ENCODE results near the gene PPHLN1.
A peak's percentile ranks its signal among the peaks of the same experiment; 100 is the strongest.
"Not testable (repeated sequence)": the region's sequence is repeated elsewhere in the genome, so short reads cannot be mapped to it uniquely, and the experiment has no call there.

PPHLN1 gene

GRCh38 chr12:42325326-42325652, 678 bp upstream of the PPHLN1 start:
- no peak for DNase-seq

- peak; percentile 15 for DNase-seq
Measured at GRCh38 chr12:42326541-42327226, 717 bp downstream of the PPHLN1 start.

DNA sequence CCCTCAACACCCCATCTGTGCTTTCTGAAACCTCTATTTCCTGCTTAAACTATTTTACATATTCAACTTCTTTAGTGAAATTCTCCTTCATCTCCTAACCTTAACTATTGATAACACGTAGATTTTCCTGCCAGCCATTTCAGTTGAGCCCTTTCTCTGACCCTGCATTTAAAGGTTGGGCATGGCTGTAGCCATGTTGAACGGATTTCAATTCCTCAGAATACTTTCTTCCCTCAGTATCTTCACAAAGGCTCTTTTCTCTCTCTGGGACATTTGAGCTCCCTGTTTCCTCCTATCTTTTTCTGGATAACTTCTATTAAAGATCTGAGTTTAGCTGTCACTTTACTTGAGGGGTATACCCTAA, 1.2 kb downstream of the PPHLN1 start:
- DNase-seq = no peak

GRCh38 chr12:42330097-42330496, 4.1 kb downstream of the PPHLN1 start:
- not testable (repeated sequence) for DNase-seq

GRCh38 chr12:42332301-42333285, 6.6 kb downstream of the PPHLN1 start:
- DNase-seq = peak; percentile 19

DNA sequence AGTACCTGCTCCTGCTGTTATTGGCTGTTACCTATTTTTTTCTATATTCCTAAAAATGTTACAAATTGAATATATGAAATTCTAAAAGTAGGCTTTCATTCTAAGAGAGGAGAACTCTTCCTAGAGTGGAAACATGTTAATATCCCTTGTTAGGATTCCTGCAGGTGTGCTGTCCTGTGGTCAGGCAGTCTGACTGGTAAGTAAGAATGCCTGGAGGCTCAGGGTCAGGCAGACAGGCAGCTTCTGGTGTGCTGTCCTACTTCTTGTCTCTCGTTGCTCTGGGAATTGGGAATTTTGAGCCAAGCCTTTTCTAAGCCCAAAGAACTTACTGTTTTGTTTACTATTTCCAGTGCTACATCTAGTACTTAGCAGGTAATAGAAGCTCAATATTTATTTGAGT, 10.3 kb downstream of the PPHLN1 start:
- no peak for DNase-seq

DNA sequence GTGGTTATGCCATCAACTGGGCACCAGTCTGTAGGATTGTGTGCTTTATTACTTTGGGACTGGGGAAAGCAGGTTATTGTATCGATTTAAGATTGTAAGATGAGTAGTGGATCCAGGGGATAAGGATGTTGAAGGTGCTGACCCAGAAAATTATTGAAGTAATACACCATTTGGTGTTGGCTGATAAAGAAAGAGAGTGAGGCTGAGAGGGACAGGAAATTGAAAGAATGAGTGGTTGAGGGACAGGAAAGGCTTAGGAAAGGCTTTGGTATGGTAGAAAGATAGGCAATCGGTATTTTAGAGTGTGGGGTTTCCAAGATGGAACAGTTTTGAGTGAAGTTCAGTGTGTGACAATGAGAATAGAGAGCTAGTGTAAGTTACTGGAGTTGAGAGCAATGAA, 12.3 kb downstream of the PPHLN1 start:
- no peak for DNase-seq

- DNase-seq = no peak
Measured at GRCh38 chr12:42342028-42342427, 16.1 kb downstream of the PPHLN1 start.

DNA sequence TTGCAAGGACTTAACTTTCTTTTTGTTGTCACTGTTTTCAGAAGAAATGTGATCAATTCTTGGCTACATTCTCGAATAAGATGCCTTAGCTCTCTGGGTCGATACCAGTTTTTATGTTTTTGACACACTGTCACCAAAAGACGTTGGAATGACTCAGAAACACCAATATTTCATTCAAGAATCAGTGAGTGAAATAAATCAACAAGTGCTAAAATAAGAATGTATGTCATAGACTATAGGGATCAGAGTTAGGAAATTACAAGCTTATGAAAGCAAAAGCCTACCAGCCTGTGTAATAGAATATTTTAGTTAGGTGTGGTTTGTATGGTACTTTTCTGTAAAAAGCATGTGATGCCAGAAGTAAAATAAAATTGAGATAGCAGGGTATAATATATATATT, 17.8 kb downstream of the PPHLN1 start:
- DNase-seq = no peak

GRCh38 chr12:42346403-42347002, 20.5 kb downstream of the PPHLN1 start:
- DNase-seq = no peak

- not testable (repeated sequence) for DNase-seq
Measured at GRCh38 chr12:42349119-42350020, 23.4 kb downstream of the PPHLN1 start.

DNA sequence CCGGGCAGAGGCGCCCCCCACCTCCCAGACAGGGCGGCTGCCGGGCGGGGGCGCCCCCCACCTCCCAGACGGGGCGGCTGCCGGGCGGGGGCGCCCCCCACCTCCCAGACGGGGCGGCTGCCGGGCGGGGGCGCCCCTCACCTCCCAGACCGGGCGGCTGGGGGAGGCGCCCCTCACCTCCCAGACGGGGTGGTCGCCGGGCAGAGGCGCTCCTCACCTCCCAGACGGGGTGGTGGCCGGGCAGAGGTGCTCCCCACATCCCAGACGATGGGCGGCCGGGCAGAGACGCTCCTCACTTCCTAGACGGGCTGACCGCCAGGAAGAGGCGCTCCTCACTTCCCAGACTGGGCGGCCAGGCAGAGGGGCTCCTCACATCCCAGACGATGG, 24.0 kb downstream of the PPHLN1 start:
- DNase-seq = not testable (repeated sequence)

- no peak for DNase-seq
Measured at GRCh38 chr12:42356344-42356743, 30.4 kb downstream of the PPHLN1 start.

DNA sequence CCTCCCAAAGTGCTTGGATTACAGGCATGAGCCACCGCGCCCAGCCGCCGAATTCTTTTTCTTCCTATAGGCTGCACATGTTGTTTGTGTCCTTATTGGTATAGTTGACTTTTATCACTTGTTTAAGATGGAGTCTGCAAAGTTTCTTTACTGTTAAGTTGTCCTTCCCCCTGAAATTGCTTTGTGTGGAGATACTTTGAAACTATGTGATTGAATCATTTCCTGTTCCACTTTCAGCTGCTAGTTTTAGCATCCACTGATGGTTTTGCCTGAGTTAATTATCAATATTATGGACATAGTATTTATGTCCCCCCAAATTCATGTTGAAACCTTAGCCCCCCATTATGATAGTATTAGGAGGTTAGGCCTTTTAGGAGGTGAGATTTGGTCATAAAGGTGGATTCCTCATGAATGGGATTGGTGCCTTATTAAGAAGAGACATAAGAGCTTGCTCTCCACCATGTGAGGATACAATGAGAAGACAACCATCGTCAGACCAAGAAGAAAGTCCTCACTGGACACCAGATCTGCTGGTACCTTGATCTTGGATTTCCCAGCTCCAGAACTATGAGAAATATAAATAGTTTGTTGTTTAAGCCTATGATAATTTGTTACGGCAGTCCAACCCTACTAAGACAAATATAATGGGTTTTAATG, 34.9 kb downstream of the PPHLN1 start:
- DNase-seq = no peak

DNA sequence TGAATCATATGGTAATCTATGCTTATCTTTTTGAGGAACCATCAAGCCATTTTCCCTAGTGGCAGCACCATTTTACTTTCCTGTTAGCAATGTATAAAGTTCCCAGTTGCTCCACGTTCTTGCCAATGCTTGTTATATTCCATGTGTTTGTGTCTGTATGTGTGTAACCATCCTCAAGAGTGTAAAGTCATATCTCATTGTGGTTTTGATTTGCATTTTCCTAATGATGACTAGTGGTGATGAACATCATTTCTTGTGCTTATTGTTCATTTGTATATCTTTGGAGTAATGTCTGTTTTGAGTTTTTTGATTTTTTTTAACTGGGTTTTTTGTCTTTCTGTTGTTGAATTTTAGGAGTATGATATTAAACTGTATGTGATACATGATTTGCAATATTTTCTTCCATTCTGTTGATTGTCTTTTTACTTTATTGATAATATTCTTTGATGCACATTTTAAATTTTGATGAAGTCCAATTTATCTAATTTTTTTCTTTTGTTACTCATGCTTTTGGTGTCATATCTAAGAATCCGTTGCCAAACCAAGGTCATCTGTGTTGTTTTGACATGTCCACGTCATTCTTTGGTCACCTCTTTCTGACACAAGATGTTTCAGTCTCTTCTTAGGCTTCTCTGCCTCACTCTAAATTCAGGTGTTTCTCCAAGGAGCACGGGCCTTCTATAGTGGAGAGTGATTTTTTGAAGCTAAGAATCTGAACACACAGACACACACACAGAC, 36.1 kb downstream of the PPHLN1 start:
- no peak for DNase-seq

DNA sequence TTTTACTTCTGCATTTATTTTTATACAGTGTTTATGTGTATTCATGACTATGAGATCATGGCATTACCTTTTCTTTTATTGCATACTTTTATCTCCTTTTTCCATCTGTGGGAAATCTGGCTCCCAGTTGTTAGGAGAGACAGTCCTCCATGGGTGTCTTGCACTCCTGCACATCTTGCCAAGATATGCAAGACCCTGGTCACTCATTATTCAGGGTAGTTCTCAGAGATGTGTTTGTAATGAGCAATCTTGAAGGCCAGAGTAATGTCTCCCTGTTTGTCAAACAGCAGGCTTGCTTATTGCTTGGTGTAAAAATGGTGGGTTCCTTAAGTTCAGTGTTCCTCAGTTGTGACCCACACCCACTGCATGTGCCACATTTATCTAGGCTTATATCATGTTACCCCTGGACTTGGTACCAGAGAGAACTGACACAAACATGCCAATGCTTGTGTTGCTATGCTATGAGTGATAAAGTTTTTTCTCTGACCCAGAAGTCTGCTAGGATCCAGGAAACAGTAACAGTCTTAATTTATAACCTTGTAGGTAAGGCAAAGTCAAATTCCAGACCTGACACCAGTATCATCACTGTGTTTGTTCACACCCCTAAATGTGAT, 36.8 kb downstream of the PPHLN1 start:
- DNase-seq = no peak

DNA sequence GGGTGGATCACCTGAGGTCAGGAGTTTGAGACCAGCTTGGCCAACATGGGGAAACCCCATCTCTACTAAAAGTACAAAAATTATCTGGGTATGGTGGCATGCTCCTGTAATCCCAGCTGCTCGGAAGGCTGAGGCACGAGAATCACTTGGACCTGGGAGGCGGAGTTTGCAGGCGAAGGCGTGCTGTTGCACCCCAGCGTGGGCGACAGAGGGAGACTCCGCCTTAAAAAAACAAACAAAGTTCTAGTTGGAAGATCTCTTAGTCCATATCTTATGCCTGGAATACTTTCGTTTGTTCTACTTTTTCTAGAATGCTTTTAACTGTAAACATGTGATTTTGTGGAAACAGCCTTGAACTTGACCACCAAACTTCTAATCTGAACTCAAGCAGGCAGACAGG, 38.7 kb downstream of the PPHLN1 start:
- DNase-seq = no peak

DNA sequence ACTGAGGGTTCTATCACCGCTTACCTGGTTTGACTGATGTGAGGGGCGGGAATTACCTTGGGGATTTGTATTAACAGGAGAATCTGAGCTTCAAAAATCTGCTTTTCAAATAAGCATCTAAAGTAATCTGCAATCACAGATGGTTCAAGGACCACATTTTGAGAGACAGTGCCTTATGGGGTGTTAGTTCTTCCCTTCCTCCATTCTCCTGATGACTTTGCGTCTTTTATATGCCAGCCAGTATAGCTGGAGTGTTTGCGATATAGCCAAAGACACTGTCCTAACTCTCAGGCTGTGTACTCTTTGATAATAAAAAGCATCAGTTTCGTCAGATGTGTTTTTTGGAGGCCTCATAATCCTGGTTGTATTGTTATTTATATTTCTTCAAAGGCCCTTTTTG, 39.5 kb downstream of the PPHLN1 start:
- no peak for DNase-seq

DNA sequence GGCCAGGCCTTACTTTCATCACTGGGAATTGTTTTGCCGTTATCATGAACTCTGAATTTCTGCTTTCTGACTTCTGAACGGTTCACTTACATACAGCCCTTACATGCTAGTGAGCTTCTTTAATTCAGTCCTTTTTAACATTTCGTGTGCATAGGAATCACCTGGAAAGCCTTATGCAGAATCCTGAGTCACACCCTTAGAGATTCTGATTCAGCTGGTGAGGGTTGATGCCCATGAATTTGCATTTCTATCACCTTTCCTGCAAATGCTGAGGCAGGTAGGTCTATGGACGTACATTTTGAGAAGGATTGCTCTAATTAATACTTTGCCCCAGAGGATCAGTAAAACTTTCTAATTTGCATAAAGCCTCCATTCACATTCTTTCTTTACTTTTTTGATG, 44.0 kb downstream of the PPHLN1 start:
- no peak for DNase-seq

GRCh38 chr12:42372154-42372791, 46.3 kb downstream of the PPHLN1 start:
- DNase-seq = no peak

DNA sequence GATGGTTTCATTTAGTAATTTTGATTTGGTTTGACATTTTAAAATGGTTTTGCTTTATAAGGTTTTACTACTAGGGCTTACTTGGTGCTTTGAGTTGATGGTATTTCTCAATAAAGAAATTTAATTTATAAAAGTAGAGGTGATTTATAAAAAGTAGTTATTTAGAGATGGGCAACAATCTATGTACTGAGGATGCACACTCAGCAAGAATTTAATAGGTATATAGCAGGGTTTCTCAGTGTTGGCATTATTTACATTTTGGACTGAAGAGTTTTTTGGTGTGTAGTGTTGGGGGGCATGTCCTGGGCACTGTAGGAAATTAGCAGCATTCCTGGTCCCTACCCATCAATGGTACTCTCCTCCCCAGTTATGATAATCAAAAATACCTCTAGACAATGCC, 47.7 kb downstream of the PPHLN1 start:
- no peak for DNase-seq
